Measurements from ENCODE around the gene SNX22. TPM values are rescaled to one million over a fixed set of nuclear protein-coding genes. Genes with fewer than 3 reads are reported as not detected.

SNX22 gene
- total RNA-seq, 1 donor from 2014 or later = 14.5 TPM

Small RNA genes lying within 50 kb of the gene (small RNA-seq; reads per million reads assigned to genes)
- gene RF00019 = not detected

Other genes with a start within 250 kb of the SNX22 start
- 5.0 TPM for gene DAPK2, start 105.2 kb upstream of the SNX22 start, total RNA-seq
- 36.3 TPM for gene CIAO2A, start 57.9 kb upstream of the SNX22 start, total RNA-seq
- 37.6 TPM for gene SNX1, start 55.7 kb upstream of the SNX22 start, total RNA-seq
- gene PPIB, start 11.3 kb downstream of the SNX22 start, total RNA-seq = 142 TPM
- 68.3 TPM for gene CSNK1G1, start 204.4 kb downstream of the SNX22 start, total RNA-seq
- 5.0 TPM for gene PCLAF, start 229.7 kb downstream of the SNX22 start, total RNA-seq
- 14.0 TPM for gene TRIP4, start 236.1 kb downstream of the SNX22 start, total RNA-seq